WTC11 (cell line): ENCODE measurements around the gene SLC49A3. TPM values are rescaled to one million over a fixed set of nuclear protein-coding genes. Genes with fewer than 3 reads are reported as not detected.
A peak's percentile ranks its signal among the peaks of the same experiment; 100 is the strongest.
"Not testable (repeated sequence)": the region's sequence is repeated elsewhere in the genome, so short reads cannot be mapped to it uniquely, and the experiment has no call there.

Experiments
- ATAC-seq: fragments of 200-7000 bp; cut with Tn5 transposase; 2 replicates; pipeline ENCODE4 v1.10.0; 2021; ENCODE audit warnings: mild to moderate bottlenecking, moderate library complexity
- CTCF ChIA-PET: fragments of 300-600 bp; sonication (Branson Sonifier 250); formaldehyde crosslinking; loops from one replicate; lab custom pipeline; 2021; ENCODE audit warnings: antibody characterized with exemption; lab: Charles Lee
- POLR2A ChIA-PET: fragments of 350-600 bp; sonication (Branson Sonifier 250); formaldehyde crosslinking; loops from one replicate; lab custom pipeline; 2021; ENCODE audit warnings: antibody characterized with exemption; lab: Charles Lee
- DNase-seq: peaks from one replicate; pipeline ENCODE4 v3.0.0; 2021; ENCODE audit warnings: low spot score
- H3K27ac Mint-ChIP-seq: 2 replicates; pipeline ENCODE4 v1.8.0; 2021; ENCODE audit warnings: mixed read lengths
- H3K27me3 Mint-ChIP-seq: 2 replicates; pipeline ENCODE4 v1.8.0; 2021; ENCODE audit warnings: low read depth, mild to moderate bottlenecking, moderate library complexity, mixed read lengths
- H3K36me3 Mint-ChIP-seq: 2 replicates; pipeline ENCODE4 v1.8.0; 2021; ENCODE audit warnings: mixed read lengths
- H3K4me1 Mint-ChIP-seq: 2 replicates; pipeline ENCODE4 v1.8.0; 2022; ENCODE audit warnings: mixed read lengths
- H3K4me3 Mint-ChIP-seq: 2 replicates; pipeline ENCODE4 v1.8.0; 2021; ENCODE audit warnings: mild to moderate bottlenecking, moderate library complexity, mixed read lengths
- H3K9me3 Mint-ChIP-seq: 2 replicates; pipeline ENCODE4 v1.8.0; 2021; ENCODE audit warnings: mixed read lengths
- ATF3 ChIP-seq: sonication (generic); formaldehyde crosslinking; conservative IDR thresholded peaks from 2 replicates; pipeline ENCODE4 v1.8.1; 2022; ENCODE audit warnings: mild to moderate bottlenecking, missing genetic modification reagents
- CDX4 ChIP-seq: fragments of 250-450 bp; sonication (Bioruptor Pico); IDR thresholded peaks from 2 replicates; pipeline ENCODE4 v1.9.0; 2021; ENCODE audit warnings: moderate library complexity, mild to moderate bottlenecking, inconsistent platforms, borderline replicate concordance
- GABPB1 ChIP-seq: sonication (generic); formaldehyde crosslinking; IDR thresholded peaks from 2 replicates; pipeline ENCODE4 v1.8.1; 2023; ENCODE audit warnings: mild to moderate bottlenecking, missing genetic modification reagents
- GRHL2 ChIP-seq: fragments of 250-450 bp; sonication (Bioruptor Pico); IDR thresholded peaks from 2 replicates; pipeline ENCODE4 v1.8.0; 2022; ENCODE audit warnings: mild to moderate bottlenecking, moderate library complexity; ENCODE audit not compliant: insufficient replicate concordance, severe bottlenecking
- OVOL2 ChIP-seq: fragments of 250-450 bp; sonication (Bioruptor Pico); IDR thresholded peaks from 2 replicates; pipeline ENCODE4 v1.9.0; 2021; ENCODE audit warnings: mild to moderate bottlenecking, borderline replicate concordance
- PRRX2 ChIP-seq: fragments of 250-450 bp; sonication (Bioruptor Pico); IDR thresholded peaks from 2 replicates; pipeline ENCODE4 v1.8.0; 2021; ENCODE audit warnings: mild to moderate bottlenecking
- SP1 ChIP-seq: sonication (generic); formaldehyde crosslinking; conservative IDR thresholded peaks from 2 replicates; pipeline ENCODE4 v1.8.1; 2022; ENCODE audit warnings: missing genetic modification reagents
- TCF7 ChIP-seq: sonication (generic); formaldehyde crosslinking; IDR thresholded peaks from 2 replicates; pipeline ENCODE4 v1.8.0; 2022; ENCODE audit warnings: mild to moderate bottlenecking, low read depth, missing genetic modification reagents, moderate library complexity
- ZNF396 ChIP-seq: fragments of 250-450 bp; sonication (Bioruptor Pico); IDR thresholded peaks from 2 replicates; pipeline ENCODE4 v1.8.0; 2021; ENCODE audit warnings: mild to moderate bottlenecking, moderate library complexity, borderline replicate concordance
- ZNF423 ChIP-seq: fragments of 250-450 bp; sonication (Bioruptor Pico); IDR thresholded peaks from 2 replicates; pipeline ENCODE4 v2.1.2; 2022; ENCODE audit warnings: mild to moderate bottlenecking, moderate library complexity
- total RNA-seq: library from RNA; stranded (reverse); gene quantifications from 3 replicates; pipeline ENCODE4 v1.2.3, GENCODE V29; 2021
- TF ChIP-seq, protein P1 (sequence below): sonication (generic); formaldehyde crosslinking; IDR thresholded peaks from 2 replicates; pipeline ENCODE4 v1.8.0; 2023; ENCODE audit warnings: missing genetic modification reagents
- TF ChIP-seq, protein P2 (sequence below): sonication (generic); formaldehyde crosslinking; IDR thresholded peaks from 2 replicates; pipeline ENCODE4 v1.8.1; 2023; ENCODE audit warnings: mild to moderate bottlenecking, missing genetic modification reagents, borderline replicate concordance

Gene SLC49A3
- total RNA-seq, 1 experiment from 2014 or later, result 5.8 TPM

DNA sequence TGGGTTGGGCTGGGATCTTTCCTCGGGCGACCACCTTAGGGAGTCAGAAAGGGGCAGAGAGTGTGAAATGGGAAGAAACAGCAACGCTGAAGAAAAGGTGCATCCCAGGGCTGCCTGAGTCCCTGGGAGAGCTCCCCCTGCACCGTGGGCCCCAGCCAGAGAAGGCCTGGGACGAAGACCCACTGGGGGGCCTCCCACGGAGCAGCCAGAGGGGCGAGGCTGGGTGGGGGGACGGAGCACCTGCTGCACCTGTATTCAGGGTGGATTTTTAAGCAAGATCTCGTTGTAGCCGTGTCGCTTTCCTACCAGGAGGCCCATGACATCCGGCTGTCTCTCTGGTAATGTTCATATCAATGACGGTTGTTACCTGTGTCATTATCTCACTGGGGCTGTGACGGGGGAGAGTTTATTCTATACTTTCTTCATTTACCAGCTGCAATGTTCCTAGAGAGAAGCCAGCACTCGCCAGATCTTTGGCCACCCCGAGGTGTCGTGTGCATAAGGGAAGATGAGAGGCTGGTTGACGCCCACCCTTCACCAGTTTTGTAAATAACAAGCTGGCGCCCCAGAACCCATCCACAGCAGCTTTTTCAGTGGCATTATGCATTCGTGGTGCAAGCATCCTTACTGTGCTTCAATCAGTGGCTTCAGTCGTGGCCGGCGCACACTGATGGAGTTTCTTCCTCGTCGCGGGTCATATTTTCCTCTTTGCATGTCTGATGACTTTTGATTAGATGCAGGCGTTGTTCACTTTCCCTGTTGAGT lies 11.0 kb upstream of the SLC49A3 start (continued):
- TF ChIP-seq PRRX2 (CRISPR knock-in tag), result no peak
- TF ChIP-seq TCF7, result no peak
- no peak for TF ChIP-seq ZNF423 (CRISPR knock-in tag)
- TF ChIP-seq ATF3 (CRISPR knock-in tag), result no peak
- TF ChIP-seq, protein P1, sequence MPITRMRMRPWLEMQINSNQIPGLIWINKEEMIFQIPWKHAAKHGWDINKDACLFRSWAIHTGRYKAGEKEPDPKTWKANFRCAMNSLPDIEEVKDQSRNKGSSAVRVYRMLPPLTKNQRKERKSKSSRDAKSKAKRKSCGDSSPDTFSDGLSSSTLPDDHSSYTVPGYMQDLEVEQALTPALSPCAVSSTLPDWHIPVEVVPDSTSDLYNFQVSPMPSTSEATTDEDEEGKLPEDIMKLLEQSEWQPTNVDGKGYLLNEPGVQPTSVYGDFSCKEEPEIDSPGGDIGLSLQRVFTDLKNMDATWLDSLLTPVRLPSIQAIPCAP (CRISPR knock-in tag), result no peak
- TF ChIP-seq, all 79 proteins: peak for 0

- H3K9me3 Mint-ChIP-seq, H3K4me3 Mint-ChIP-seq, H3K27me3 Mint-ChIP-seq, DNase-seq, POLR2A ChIA-PET, H3K36me3 Mint-ChIP-seq, ATAC-seq: not testable (repeated sequence)
- CTCF ChIA-PET, result interaction anchor here (1.1 kb wide), 1 partner anchor 10 kb away, joined by 9 read pairs; no protein-coding TSS in a partner anchor
- peaks cover 31% of the 10 kb centered on the region for H3K4me1 Mint-ChIP-seq
- peak overlapping the region; percentile 3 for H3K27ac Mint-ChIP-seq
Observed at GRCh38 chr4:694341-694940, 5.5 kb upstream of the SLC49A3 start.

- no peak overlapping the region for H3K4me3 Mint-ChIP-seq
- H3K36me3 Mint-ChIP-seq, result no peaks in the 10 kb centered on the region
- ChIA-PET POLR2A (no interaction called here), CTCF (interaction anchor here (1.4 kb wide), 1 partner anchor 9 kb away, joined by 11 read pairs; no protein-coding TSS in a partner anchor)
- peaks cover 29% of the 10 kb centered on the region for H3K4me1 Mint-ChIP-seq
- ATAC-seq (no peak), DNase-seq (no peak)
- H3K27me3 Mint-ChIP-seq, result peaks cover 5% of the 10 kb centered on the region; the same call in 1 of the 2 replicates
- TF ChIP-seq OVOL2, result no peak
- no peak for TF ChIP-seq CDX4 (CRISPR knock-in tag)
- TF ChIP-seq ZNF396 (CRISPR knock-in tag), result no peak
- TF ChIP-seq GABPB1, result peak; percentile 75
- TF ChIP-seq SP1 (CRISPR knock-in tag), result 0 out of 2 replicates have a peak, but pooled peaks have one; percentile 33
- no peak overlapping the region; the same call in 1 of the 2 replicates for H3K27ac Mint-ChIP-seq
- peaks cover 8% of the 10 kb centered on the region for H3K9me3 Mint-ChIP-seq
Observed at GRCh38 chr4:692771-693554, 4.0 kb upstream of the SLC49A3 start.

DNA sequence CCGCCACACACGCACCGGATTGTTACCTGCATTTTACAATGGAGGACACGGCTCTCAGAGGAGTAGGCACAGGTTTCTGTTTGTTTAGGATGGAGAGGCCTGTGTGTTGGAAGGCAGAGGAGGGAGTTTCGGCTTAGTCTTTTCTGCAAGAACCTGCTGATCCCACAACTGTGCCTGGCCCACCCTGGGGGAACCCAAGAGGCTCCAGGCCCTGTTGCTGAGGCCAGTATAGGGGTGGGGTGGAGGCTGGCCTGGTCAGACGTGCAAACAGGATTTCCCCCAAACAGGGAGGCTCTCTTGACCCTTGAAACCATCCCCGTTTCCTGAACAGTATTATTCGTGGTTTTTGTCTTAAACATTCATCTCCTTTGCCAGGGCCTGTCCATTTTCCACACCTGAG lies 772 bp upstream of the SLC49A3 start:
- TF ChIP-seq, protein P2, sequence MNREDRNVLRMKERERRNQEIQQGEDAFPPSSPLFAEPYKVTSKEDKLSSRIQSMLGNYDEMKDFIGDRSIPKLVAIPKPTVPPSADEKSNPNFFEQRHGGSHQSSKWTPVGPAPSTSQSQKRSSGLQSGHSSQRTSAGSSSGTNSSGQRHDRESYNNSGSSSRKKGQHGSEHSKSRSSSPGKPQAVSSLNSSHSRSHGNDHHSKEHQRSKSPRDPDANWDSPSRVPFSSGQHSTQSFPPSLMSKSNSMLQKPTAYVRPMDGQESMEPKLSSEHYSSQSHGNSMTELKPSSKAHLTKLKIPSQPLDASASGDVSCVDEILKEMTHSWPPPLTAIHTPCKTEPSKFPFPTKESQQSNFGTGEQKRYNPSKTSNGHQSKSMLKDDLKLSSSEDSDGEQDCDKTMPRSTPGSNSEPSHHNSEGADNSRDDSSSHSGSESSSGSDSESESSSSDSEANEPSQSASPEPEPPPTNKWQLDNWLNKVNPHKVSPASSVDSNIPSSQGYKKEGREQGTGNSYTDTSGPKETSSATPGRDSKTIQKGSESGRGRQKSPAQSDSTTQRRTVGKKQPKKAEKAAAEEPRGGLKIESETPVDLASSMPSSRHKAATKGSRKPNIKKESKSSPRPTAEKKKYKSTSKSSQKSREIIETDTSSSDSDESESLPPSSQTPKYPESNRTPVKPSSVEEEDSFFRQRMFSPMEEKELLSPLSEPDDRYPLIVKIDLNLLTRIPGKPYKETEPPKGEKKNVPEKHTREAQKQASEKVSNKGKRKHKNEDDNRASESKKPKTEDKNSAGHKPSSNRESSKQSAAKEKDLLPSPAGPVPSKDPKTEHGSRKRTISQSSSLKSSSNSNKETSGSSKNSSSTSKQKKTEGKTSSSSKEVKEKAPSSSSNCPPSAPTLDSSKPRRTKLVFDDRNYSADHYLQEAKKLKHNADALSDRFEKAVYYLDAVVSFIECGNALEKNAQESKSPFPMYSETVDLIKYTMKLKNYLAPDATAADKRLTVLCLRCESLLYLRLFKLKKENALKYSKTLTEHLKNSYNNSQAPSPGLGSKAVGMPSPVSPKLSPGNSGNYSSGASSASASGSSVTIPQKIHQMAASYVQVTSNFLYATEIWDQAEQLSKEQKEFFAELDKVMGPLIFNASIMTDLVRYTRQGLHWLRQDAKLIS (CRISPR knock-in tag), result 0 out of 2 replicates have a peak, but pooled peaks have one; percentile 39
- TF ChIP-seq GRHL2 (CRISPR knock-in tag), result no peak
- TF ChIP-seq, all 79 proteins: peak for 1
- ATAC-seq (no peak), DNase-seq (no peak)
- Mint-ChIP-seq H3K9me3 (peaks cover 5% of the 10 kb centered on the region), H3K4me3 (peak overlapping the region; percentile 56), H3K4me1 (peaks cover 31% of the 10 kb centered on the region), H3K27ac (no peak overlapping the region), H3K36me3 (no peaks in the 10 kb centered on the region), H3K27me3 (peaks cover 5% of the 10 kb centered on the region)
- ChIA-PET POLR2A (no interaction called here), CTCF (interaction anchor here (0.6 kb wide), 1 partner anchor 320 kb away, joined by 3 read pairs; no protein-coding TSS in a partner anchor)
